Stimulated activated CD8-positive, alpha-beta memory T cell treated with anti-CD3 and anti-CD28 coated beads, Interleukin-4, amount 100 ng/mL, for 4 hours (primary cell): Measurements from ENCODE around the gene RTL1.

Source experiments
- DNase-seq, 2 donors: peaks; one replicate each; pipeline ENCODE4 v3.0.0-alpha.2; 2020; ENCODE audit warnings: low read depth in 2 of 2, low spot score in 1 of 2

The RTL1 gene

DNA sequence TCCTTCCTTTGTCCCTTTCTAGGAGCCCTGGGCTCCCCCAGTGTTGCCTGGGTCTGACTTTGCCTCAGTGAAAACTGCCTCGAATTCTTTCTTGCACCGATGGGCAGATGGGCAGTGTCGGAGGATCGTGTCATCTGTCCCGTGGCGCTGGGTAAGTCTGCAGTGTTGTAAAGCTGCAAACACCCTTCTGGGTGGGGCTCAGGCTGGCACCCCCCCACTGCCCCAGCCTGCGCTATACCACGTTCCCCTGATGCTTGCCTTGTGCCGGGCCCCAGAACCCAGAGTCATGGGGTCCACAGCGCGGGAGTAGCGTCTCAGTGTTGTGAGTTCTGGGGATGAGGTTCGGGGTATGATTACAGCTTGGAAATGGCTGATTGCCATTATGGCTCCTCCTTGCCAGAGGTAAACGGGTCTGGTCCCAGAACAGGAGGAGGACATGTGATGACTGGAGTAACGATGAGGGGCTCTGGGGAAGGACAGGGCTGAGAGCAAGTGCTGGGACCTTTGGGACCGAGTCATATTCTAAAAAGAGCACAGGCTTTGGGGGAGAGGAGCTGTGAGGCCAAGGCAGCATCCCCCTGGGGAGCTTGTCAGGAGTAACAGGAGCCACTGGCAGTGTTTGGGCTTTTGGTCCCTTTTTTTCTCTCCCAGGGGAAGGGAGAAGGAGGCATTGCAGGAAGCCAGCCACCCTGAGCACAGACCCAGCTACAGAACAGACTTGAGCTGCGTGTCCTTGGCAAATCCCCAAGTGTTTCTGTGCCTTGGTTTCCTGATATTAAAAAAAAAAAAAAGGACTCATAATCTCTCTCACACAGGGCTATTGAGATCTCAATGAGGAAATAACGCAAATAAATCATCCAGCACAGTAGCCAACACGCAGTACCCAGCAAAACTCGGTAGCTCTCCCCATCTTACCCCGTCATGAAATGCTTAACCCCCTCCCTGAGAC, 4.3 kb downstream of the RTL1 start:
- DNase-seq: no peak

GRCh38 chr14:100898465-100898864, 5.1 kb downstream of the RTL1 start:
- DNase-seq: no peak

GRCh38 chr14:100896369-100897060, 7.0 kb downstream of the RTL1 start:
- DNase-seq: no peak

- no peak for DNase-seq
Observed at GRCh38 chr14:100895411-100895810, 8.1 kb downstream of the RTL1 start.

- no peak for DNase-seq
Observed at GRCh38 chr14:100894416-100894815, 9.1 kb downstream of the RTL1 start.

DNA sequence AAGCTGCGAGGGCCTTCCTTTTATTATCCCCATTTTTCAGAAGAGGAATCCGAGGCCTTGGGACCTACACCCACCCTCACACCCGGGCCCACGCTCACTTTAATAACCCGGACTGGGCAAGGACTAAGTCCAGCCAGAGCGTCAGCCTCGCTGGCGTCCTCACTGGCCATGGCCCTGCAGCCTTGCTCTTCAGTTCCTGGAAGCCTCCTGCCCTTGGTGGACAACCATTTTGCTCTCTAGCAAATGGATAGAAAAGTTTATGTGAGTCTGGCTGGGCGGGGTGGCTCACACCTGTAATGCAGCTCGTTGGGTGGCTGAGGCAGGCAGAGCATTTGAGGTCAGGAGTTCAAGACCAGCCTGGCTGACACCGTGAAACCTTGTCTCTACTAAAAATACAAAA, 9.8 kb downstream of the RTL1 start:
- no peak for DNase-seq

DNA sequence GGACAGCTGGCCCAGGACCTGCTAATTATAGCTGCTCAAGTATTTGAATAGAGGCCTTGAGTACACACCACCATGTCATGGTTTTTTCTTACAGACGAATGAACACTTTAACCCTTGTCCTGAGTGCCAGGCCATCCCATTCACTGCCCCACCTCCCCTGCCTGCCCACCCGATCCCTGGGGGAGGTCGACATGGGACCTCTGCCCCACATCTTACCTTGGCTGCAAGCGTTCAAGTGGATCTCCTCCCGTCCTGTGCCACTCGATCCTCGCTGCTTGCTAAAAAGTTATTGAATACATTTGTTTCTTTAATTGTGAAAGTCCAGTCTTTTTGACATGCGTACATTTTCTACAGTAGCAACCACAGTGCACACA, 10.3 kb downstream of the RTL1 start:
- no peak for DNase-seq

DNA sequence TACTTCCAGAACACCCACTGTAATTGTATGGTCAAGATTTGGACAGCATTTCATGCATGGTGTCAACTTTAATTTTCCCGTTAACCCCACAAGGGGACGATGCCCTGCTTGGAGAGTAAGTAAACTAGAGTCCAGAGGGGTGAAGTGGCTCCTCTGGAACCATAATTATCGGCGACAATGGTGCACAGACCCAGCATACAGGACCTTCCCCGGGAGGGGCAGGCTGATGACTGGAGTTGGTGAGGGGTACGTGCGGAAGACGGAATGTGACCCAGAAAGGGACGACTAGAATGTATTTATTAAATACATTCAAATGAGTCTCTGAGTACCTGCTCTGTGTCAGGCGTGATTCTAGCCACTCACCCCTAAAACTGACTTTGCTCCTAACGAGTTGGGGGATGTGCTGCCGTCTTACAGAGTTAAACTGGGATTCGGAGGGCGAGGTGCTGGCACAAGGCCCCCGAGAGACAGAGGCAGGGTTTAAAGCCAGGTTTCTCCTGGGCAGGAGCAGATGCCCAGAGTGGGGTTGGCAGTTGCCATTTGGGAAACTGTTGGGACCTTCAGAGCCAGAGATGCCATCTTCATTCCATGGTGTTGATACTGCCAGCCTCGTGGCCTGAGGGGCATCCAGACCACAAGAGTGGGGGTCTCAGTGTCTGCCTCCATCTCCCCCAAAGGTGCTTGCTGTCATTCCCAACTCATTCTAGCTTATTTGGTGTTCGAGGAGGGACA, 10.9 kb downstream of the RTL1 start:
- no peak for DNase-seq

- DNase-seq: no peak
Observed at GRCh38 chr14:100891501-100892445, 11.7 kb downstream of the RTL1 start.

GRCh38 chr14:100891051-100891450, 12.5 kb downstream of the RTL1 start:
- DNase-seq: no peak

DNA sequence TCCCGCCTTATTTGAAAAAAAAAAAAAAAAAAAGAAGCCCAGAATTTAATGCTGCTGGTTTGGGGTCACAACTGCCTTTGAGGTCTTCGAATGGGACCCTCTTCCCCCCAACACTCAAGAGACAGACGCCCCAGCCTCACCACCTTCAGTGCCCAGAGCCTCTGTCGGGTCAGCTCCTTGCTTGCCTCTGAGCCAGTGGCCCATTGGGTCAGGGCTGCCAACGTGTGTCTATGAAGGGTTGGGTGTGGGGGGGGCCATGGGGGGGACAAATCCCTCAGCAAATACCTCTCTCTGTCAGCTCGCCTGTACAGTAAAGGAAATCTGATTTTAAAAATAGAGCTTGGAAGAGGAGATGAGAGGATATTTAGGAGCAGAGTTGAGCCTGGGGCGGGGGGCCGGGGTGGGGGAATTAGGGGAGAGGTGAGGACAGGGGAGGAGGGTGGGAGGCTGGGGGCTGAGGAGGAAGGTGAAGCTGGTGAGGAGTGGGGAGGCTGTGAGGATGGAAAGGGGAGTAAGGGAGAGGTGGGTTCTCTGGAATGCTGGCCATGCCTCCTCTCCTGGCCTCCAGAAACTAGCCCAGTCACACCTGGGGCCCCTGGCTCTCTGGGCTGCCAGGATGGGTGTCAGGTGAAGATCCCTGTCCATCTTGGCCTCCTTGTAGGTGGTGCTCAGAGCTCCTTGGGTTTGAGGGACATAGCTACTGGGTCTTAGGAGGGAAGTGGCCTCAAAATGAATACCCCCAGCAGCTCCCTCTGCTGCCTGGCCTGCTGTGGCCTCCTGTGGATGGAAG, 13.3 kb downstream of the RTL1 start:
- no peak for DNase-seq

GRCh38 chr14:100889641-100890040, 13.9 kb downstream of the RTL1 start:
- no peak for DNase-seq

- no peak for DNase-seq
Observed at GRCh38 chr14:100888789-100889315, 14.7 kb downstream of the RTL1 start.

DNA sequence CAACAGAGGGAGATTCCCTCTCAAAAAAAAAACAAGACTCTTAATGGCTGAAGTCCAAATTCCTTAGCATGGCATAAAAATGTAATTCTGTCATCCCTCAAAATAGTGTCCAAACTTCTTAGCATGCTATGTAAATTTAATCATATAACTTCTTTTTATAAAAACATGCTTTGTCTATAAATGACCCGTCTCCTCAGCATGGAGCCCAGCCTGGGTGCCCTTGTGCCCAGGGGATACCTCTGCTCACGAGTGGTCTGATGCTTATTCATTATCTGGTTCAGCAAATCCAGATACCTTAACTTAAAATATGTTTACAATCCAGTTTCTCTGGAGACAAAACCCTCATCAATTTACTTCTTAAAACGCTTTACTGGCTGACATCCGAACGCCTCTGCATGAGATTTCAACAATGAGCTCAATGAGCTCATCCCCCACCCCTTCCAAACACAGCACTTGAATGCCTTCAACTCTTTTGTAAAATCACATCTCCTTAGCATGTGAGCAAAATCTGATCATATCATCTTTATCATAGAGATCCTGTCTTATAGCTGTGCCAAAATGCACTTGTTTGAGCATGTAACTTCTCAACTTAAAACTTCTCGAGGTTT, 15.7 kb downstream of the RTL1 start:
- DNase-seq: no peak

DNA sequence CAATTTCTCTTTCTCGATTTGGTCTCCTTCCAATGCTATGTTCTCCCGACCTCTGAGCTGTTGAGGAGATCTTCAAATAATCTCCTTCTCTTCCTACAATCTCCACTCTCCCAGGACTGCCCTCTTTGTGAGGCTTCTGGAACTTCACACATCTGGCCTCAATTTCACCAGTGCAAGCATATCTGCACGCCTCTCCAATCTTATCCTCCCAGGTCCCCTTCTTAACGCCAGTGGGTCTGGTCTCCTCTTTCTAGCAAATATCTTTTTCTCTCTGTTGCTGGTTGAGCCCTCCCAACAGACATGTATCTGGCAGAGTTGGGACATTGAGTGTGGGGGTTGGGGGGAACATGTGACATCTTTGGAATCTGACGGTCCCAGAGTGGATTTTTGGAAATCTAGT, 17.9 kb downstream of the RTL1 start:
- no peak for DNase-seq

GRCh38 chr14:100885196-100885595, 18.3 kb downstream of the RTL1 start:
- DNase-seq: no peak

DNA sequence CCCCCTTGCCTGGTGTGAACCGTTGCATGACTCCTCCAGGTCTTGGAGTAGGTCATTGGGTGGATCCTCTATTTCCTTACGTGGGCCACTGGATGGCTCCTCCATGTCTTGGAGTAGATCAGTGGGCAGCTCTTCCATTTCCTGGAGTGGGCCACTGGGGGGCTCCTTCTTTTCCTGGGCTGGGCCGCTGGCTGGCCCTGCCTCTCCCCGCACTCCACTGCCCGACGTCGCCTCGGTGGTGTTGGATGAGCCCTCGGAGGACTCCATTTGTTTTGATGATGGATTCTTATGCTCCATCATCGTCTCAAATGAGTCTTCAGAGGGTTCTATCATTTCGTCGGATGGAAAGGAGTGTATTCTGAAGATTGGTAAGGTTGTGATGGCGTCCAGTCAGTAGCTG, 19.1 kb downstream of the RTL1 start:
- DNase-seq: no peak

DNA sequence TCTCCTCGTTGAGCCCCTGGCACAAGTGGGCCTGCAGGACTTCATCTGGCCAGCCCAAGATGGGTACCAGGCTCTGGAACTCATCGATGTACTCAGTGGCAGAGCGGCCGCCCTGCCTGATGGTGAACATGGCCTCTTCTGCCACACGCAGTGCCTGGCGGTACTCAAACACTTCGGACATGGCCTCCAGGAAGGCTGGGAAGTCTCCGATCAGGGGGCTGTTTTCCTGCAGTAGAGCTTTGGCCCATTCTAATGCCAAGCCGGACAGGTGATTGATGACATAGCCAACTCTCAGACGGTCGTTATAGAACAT, 19.8 kb downstream of the RTL1 start:
- DNase-seq: no peak

GRCh38 chr14:100882991-100883788, 20.3 kb downstream of the RTL1 start:
- DNase-seq: no peak
